PC-9 (cell line): Measurements from ENCODE around the gene TMEM231. TPM values are rescaled to one million over a fixed set of nuclear protein-coding genes. Genes with fewer than 3 reads are reported as not detected.
"Not testable (repeated sequence)": the region's sequence is repeated elsewhere in the genome, so short reads cannot be mapped to it uniquely, and the experiment has no call there.

Experiments
- BruUV-seq: library from RNA; stranded (reverse); fragments of 400-500 nt; replicated peaks from 2 replicates; lab custom pipeline; 2021; lab: Mats Ljungman, UMichigan
- CTCF ChIA-PET: fragments of 300-600 bp; sonication (Branson Sonifier 250); formaldehyde crosslinking; loops from one replicate; lab custom pipeline; 2022; ENCODE audit warnings: antibody characterized with exemption; lab: Charles Lee
- POLR2A ChIA-PET: fragments of 300-600 bp; sonication (Branson Sonifier 250); formaldehyde crosslinking; loops from one replicate; lab custom pipeline; 2022; ENCODE audit warnings: antibody characterized with exemption; ENCODE audit not compliant: unreplicated experiment; lab: Charles Lee
- DNase-seq, 2 experiments: peaks; one replicate each; pipeline versions ENCODE4 v3.0.0 to v3.0.0-alpha.2; 2015 to 2022; ENCODE audit warnings: mixed read lengths in 1 of 2
- H2AFZ ChIP-seq: fragments of 200-600 bp; sonication (generic); 2 replicates; pipeline ENCODE4 v1.8.1; 2017; ENCODE audit warnings: antibody characterized with exemption
- H3F3A ChIP-seq: fragments of 200-600 bp; sonication (generic); 2 replicates; pipeline ENCODE4 v1.8.1; 2017; ENCODE audit warnings: antibody characterized with exemption, mild to moderate bottlenecking, low read depth; ENCODE audit not compliant: insufficient read depth
- H3K27ac ChIP-seq: fragments of 200-600 bp; sonication (generic); 2 replicates; pipeline ENCODE4 v1.6.1; 2016; ENCODE audit warnings: mixed run types
- H3K27me3 ChIP-seq: fragments of 200-600 bp; sonication (generic); 2 replicates; pipeline ENCODE4 v1.6.1; 2016; ENCODE audit warnings: low read depth, mixed run types; ENCODE audit not compliant: insufficient read depth
- H3K36me3 ChIP-seq: fragments of 200-600 bp; sonication (generic); 2 replicates; pipeline ENCODE4 v1.6.1; 2016; ENCODE audit warnings: low read depth, mixed run types
- H3K4me1 ChIP-seq: fragments of 200-600 bp; sonication (generic); replicated peaks from 2 replicates; pipeline ENCODE4 v1.6.1; 2016; ENCODE audit warnings: mixed run types; ENCODE audit not compliant: insufficient read depth
- H3K4me2 ChIP-seq: fragments of 200-600 bp; sonication (generic); 2 replicates; pipeline ENCODE4 v1.6.1; 2017; ENCODE audit warnings: mixed run types
- H3K4me3 ChIP-seq: fragments of 200-600 bp; sonication (generic); 2 replicates; pipeline ENCODE4 v1.6.1; 2016; ENCODE audit warnings: mixed run types
- H3K79me2 ChIP-seq: fragments of 200-600 bp; sonication (generic); 2 replicates; pipeline ENCODE4 v1.6.1; 2017; ENCODE audit warnings: low read depth, mixed run types
- H3K9me2 ChIP-seq: fragments of 200-600 bp; sonication (generic); 2 replicates; pipeline ENCODE4 v1.8.1; 2017; ENCODE audit warnings: mild to moderate bottlenecking; ENCODE audit not compliant: insufficient read depth
- H3K9me3 ChIP-seq: fragments of 200-600 bp; sonication (generic); 2 replicates; pipeline ENCODE4 v1.8.1; 2016; ENCODE audit warnings: low read depth; ENCODE audit not compliant: insufficient read depth
- H4K20me1 ChIP-seq: fragments of 200-600 bp; sonication (generic); 2 replicates; pipeline ENCODE4 v1.8.1; 2017; ENCODE audit not compliant: insufficient read depth
- EZH2 ChIP-seq: fragments of 200-600 bp; sonication (generic); IDR thresholded peaks from 2 replicates; pipeline ENCODE4 v1.8.0; 2017; ENCODE audit warnings: antibody characterized with exemption, low read depth
- intact Hi-C: fragments of 100-400 bp; cut with micrococcal nuclease; formaldehyde crosslinking; loops from one replicate; pipeline ENCODE4 v1.10.0; 2022; ENCODE audit not compliant: unreplicated experiment
- total RNA-seq: library from RNA; stranded (reverse); gene quantifications from 2 replicates; pipeline ENCODE4 v1.2.3, GENCODE V29; 2021
- TF ChIP-seq, protein P1 (sequence below): fragments of 200-600 bp; sonication (generic); conservative IDR thresholded peaks from 2 replicates; pipeline ENCODE4 v1.6.1; 2017; ENCODE audit warnings: mixed run types, antibody characterized with exemption, mild to moderate bottlenecking, moderate library complexity

The TMEM231 gene
- total RNA-seq, 1 experiment from 2014 or later = 18.8 TPM

DNA sequence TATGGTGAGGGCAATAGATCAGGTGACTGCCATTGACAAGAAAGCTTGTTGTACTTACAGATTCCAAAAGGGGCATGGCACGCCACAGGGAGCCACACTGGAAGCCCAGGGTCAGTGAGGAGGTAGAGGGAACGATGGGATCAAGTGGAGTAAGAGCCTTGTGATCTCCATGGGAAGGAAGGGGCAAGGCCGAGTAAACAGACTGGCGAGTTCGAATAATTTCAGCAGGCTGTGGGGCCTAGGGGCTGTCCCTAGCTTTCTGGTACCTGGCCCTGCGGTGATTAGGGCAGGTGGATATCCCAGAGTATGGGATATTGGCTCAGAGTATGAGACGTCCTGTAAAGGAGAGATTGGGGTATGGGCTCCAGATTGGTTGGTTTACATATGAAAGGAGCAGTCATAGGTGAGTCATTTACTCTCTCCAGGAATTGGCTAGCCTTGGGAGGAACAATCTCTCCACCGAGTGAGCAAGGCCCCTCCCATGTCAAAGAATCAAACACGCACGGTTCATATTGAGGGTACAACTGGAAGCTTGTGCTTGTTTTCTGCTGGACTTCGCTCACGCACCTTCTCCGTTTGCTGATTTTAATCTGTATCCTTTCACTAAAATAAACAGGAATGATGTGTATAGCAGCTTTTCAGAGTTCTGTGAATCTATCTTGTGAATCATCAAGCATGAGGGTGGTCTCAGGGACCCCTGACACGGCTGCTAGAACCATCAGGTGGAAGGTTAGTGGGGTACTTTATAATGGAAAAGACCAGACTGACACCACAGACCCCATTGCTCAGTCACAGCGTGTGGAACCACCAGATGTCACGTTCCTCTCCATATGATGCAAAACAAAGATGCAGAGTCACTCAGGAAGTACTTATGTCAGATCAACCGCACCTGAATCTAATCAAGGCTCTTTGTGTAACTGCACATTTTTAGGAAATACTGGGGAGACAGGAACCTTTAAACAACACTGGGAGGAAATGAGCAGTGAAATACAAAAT is 38.1 kb upstream of the TMEM231 start:
- H3K9me2 ChIP-seq = no peaks in the 10 kb centered on the region
- H2AFZ ChIP-seq = no peak overlapping the region
- H3K27me3 ChIP-seq = no peaks in the 10 kb centered on the region
- CTCF ChIA-PET = no interaction called here
- intact Hi-C loops = no loop called here
- H3K4me1 ChIP-seq = no peaks in the 10 kb centered on the region
- no peaks in the 10 kb centered on the region for H3K9me3 ChIP-seq
- H3K36me3 ChIP-seq = no peaks in the 10 kb centered on the region
- no peak overlapping the region for H3K4me2 ChIP-seq
- H3K4me3 ChIP-seq = no peak overlapping the region
- no peak for TF ChIP-seq EZH2
- TF ChIP-seq, protein P1, sequence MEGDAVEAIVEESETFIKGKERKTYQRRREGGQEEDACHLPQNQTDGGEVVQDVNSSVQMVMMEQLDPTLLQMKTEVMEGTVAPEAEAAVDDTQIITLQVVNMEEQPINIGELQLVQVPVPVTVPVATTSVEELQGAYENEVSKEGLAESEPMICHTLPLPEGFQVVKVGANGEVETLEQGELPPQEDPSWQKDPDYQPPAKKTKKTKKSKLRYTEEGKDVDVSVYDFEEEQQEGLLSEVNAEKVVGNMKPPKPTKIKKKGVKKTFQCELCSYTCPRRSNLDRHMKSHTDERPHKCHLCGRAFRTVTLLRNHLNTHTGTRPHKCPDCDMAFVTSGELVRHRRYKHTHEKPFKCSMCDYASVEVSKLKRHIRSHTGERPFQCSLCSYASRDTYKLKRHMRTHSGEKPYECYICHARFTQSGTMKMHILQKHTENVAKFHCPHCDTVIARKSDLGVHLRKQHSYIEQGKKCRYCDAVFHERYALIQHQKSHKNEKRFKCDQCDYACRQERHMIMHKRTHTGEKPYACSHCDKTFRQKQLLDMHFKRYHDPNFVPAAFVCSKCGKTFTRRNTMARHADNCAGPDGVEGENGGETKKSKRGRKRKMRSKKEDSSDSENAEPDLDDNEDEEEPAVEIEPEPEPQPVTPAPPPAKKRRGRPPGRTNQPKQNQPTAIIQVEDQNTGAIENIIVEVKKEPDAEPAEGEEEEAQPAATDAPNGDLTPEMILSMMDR = no peak
- POLR2A ChIA-PET = no interaction called here
- DNase-seq = no peak
- H3K79me2 ChIP-seq = no peaks in the 10 kb centered on the region
- no peaks in the 10 kb centered on the region for H4K20me1 ChIP-seq
- H3F3A ChIP-seq = no peaks in the 10 kb centered on the region
- no TSS peak for BruUV-seq
- H3K27ac ChIP-seq = no peak overlapping the region

DNA sequence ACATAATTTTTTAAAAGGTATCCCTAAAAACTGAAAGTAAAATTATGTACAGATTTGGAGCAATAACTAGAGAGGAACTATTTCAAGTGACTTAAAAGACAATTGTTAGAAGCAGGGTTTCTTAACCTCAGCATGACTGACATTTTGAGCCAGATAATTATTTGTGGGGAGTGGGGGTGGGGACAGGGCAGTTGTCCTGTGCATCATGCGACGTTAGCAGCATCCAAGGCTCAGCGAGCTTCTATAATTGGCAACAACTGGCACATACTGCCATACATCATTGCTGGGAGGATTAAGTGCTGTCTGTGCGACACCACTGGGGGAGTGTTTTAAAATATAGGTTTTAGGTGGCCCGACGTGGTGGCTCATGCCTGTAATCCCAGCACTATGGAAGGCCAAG is 37.3 kb upstream of the TMEM231 start:
- H3K36me3 ChIP-seq = no peaks in the 10 kb centered on the region
- no peaks in the 10 kb centered on the region for H4K20me1 ChIP-seq
- BruUV-seq = no TSS peak
- intact Hi-C loops = no loop called here
- no peak for DNase-seq
- no peaks in the 10 kb centered on the region for H3K9me3 ChIP-seq
- POLR2A ChIA-PET = no interaction called here
- no peaks in the 10 kb centered on the region for H3F3A ChIP-seq
- H3K9me2 ChIP-seq = no peaks in the 10 kb centered on the region
- CTCF ChIA-PET = no interaction called here
- TF ChIP-seq, protein P1 = no peak
- TF ChIP-seq EZH2 = no peak
- no peaks in the 10 kb centered on the region for H3K27me3 ChIP-seq
- no peak overlapping the region for H3K4me3 ChIP-seq
- H3K4me1 ChIP-seq = no peaks in the 10 kb centered on the region
- no peaks in the 10 kb centered on the region for H3K79me2 ChIP-seq
- no peak overlapping the region for H3K27ac ChIP-seq
- no peak overlapping the region for H2AFZ ChIP-seq
- H3K4me2 ChIP-seq = no peak overlapping the region

DNA sequence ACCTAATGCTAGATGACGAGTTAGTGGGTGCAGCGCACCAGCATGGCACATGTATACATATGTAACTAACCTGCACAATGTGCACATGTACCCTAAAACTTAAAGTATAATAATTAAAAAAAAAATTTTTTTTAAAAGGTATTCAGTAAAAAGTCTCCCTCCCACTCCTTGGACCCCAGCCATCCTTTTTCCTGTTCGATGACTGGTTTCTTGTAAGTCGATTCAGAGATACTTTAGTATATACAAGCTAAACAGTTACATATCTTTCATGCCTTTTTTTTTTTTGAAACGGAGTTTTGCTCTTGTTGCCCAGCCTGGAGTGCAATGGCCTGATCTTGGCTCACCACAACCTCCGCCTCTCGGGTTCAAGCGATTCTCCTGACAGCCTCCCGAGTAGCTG is 35.9 kb upstream of the TMEM231 start:
- H3K79me2 ChIP-seq, H3K27me3 ChIP-seq, BruUV-seq, H3K9me2 ChIP-seq, DNase-seq, H3K9me3 ChIP-seq, H4K20me1 ChIP-seq, H3K27ac ChIP-seq, CTCF ChIA-PET, H3F3A ChIP-seq, H3K4me1 ChIP-seq, H3K36me3 ChIP-seq, intact Hi-C loops, H3K4me2 ChIP-seq, H2AFZ ChIP-seq, H3K4me3 ChIP-seq, POLR2A ChIA-PET: not testable (repeated sequence)
